GM23338 (cell line): Measurements from ENCODE around the gene SH3RF2. TPM values are rescaled to one million over a fixed set of nuclear protein-coding genes. Genes with fewer than 3 reads are reported as not detected.

Experiments
- ATAC-seq: fragments of 200-7000 bp; cut with Tn5 transposase; 3 replicates; pipeline ENCODE4 v1.9.1; 2020
- DNase-seq: peaks from one replicate; pipeline ENCODE4 v3.0.0-alpha.2; 2015; ENCODE audit warnings: low spot score
- H2AFZ ChIP-seq: fragments of 200-600 bp; sonication (generic); 2 replicates; pipeline ENCODE4 v1.8.0; 2016; ENCODE audit warnings: antibody characterized with exemption, mild to moderate bottlenecking, moderate library complexity
- H3F3A ChIP-seq: fragments of 200-600 bp; sonication (generic); replicated peaks from 2 replicates; pipeline ENCODE4 v1.8.0; 2017; ENCODE audit warnings: antibody characterized with exemption, mixed run types, low read depth
- H3K27ac ChIP-seq: fragments of 200-600 bp; sonication (generic); 2 replicates; pipeline ENCODE4 v1.6.1; 2016; ENCODE audit warnings: low read depth
- H3K27me3 ChIP-seq: fragments of 200-600 bp; sonication (generic); 2 replicates; pipeline ENCODE4 v1.8.0; 2016; ENCODE audit warnings: mild to moderate bottlenecking, mixed run types, moderate library complexity; ENCODE audit not compliant: insufficient read depth
- H3K36me3 ChIP-seq: fragments of 200-600 bp; sonication (generic); 2 replicates; pipeline ENCODE4 v1.8.0; 2016; ENCODE audit warnings: mild to moderate bottlenecking; ENCODE audit not compliant: insufficient read depth
- H3K4me1 ChIP-seq: fragments of 200-600 bp; sonication (generic); 2 replicates; pipeline ENCODE4 v1.8.0; 2016; ENCODE audit warnings: mild to moderate bottlenecking, moderate library complexity; ENCODE audit not compliant: insufficient read depth
- H3K4me2 ChIP-seq: fragments of 200-600 bp; sonication (generic); 2 replicates; pipeline ENCODE4 v1.7.1; 2017; ENCODE audit warnings: mixed run types
- H3K4me3 ChIP-seq: fragments of 200-600 bp; sonication (generic); 2 replicates; pipeline ENCODE4 v1.6.1; 2016; ENCODE audit warnings: mixed run types
- H3K79me2 ChIP-seq: fragments of 200-600 bp; sonication (generic); replicated peaks from 2 replicates; pipeline ENCODE4 v1.8.0; 2017; ENCODE audit warnings: mild to moderate bottlenecking; ENCODE audit not compliant: insufficient read depth
- H3K9me2 ChIP-seq: fragments of 200-600 bp; sonication (generic); 2 replicates; pipeline ENCODE4 v1.8.0; 2017; ENCODE audit not compliant: insufficient read depth
- H4K20me1 ChIP-seq: fragments of 200-600 bp; sonication (generic); replicated peaks from 2 replicates; pipeline ENCODE4 v1.8.0; 2017; ENCODE audit warnings: mild to moderate bottlenecking; ENCODE audit not compliant: insufficient read depth
- H3K27ac Mint-ChIP-seq: 2 replicates; pipeline ENCODE4 v1.8.0; 2020; ENCODE audit warnings: inconsistent platforms, mild to moderate bottlenecking, moderate library complexity, mixed read lengths
- H3K27me3 Mint-ChIP-seq: 3 replicates; pipeline ENCODE4 v1.8.0; 2022; ENCODE audit warnings: low read depth, mild to moderate bottlenecking, moderate library complexity, mixed read lengths, inconsistent platforms; ENCODE audit not compliant: insufficient read depth, poor library complexity
- H3K36me3 Mint-ChIP-seq: 3 replicates; pipeline ENCODE4 v1.8.0; 2021; ENCODE audit warnings: low read depth, mild to moderate bottlenecking, inconsistent platforms, moderate library complexity, mixed read lengths
- H3K4me1 Mint-ChIP-seq: 3 replicates; pipeline ENCODE4 v1.8.0; 2020; ENCODE audit warnings: mild to moderate bottlenecking, inconsistent platforms, mixed read lengths
- H3K4me3 Mint-ChIP-seq: 3 replicates; pipeline ENCODE4 v1.8.0; 2021; ENCODE audit warnings: moderate library complexity, mild to moderate bottlenecking, inconsistent platforms, mixed read lengths
- H3K9me3 Mint-ChIP-seq: 3 replicates; pipeline ENCODE4 v1.8.0; 2020; ENCODE audit warnings: moderate library complexity, mild to moderate bottlenecking, inconsistent platforms, mixed read lengths
- CREB1 ChIP-seq: fragments of 250-450 bp; sonication (Bioruptor Pico); IDR thresholded peaks from 2 replicates; pipeline ENCODE4 v1.5.0; 2020; ENCODE audit warnings: low read depth, mild to moderate bottlenecking, moderate library complexity
- CTCF ChIP-seq, 2 experiments: fragments of 200-600 bp in 1 of 2; sonication (generic) in 1 of 2; conservative IDR thresholded peaks; 2 replicates each; pipeline versions ENCODE4 v1.5.1 to v1.6.1; 2016 to 2017; ENCODE audit warnings: antibody characterized with exemption in 2 of 2, low read depth in 2 of 2, mild to moderate bottlenecking in 2 of 2, moderate library complexity in 1 of 2
- ETS1 ChIP-seq: IDR thresholded peaks from 2 replicates; pipeline ENCODE4 v1.6.1; 2016; ENCODE audit warnings: antibody characterized with exemption
- EZH2 ChIP-seq: fragments of 200-600 bp; sonication (generic); IDR thresholded peaks from one replicate; pipeline ENCODE4 v1.8.0; 2017; ENCODE audit warnings: antibody characterized with exemption, mild to moderate bottlenecking, low read depth; ENCODE audit not compliant: unreplicated experiment
- EZH2phosphoT487 ChIP-seq: fragments of 200-600 bp; sonication (generic); IDR thresholded peaks from one replicate; pipeline ENCODE4 v1.8.1; 2018; ENCODE audit warnings: antibody characterized with exemption; ENCODE audit not compliant: unreplicated experiment
- JUNB ChIP-seq: IDR thresholded peaks from one replicate; pipeline ENCODE4 v1.6.1; 2016; ENCODE audit warnings: antibody characterized with exemption; ENCODE audit not compliant: unreplicated experiment
- NANOG ChIP-seq: IDR thresholded peaks from 2 replicates; pipeline ENCODE4 v1.6.1; 2016; ENCODE audit warnings: antibody characterized with exemption, borderline replicate concordance
- POLR2AphosphoS5 ChIP-seq: IDR thresholded peaks from 2 replicates; pipeline ENCODE4 v1.6.1; 2016; ENCODE audit warnings: antibody characterized with exemption, low read depth
- REST ChIP-seq: IDR thresholded peaks from one replicate; pipeline ENCODE4 v1.6.1; 2018; ENCODE audit warnings: antibody characterized with exemption; ENCODE audit not compliant: unreplicated experiment
- STAT1 ChIP-seq: IDR thresholded peaks from one replicate; pipeline ENCODE4 v1.6.1; 2016; ENCODE audit warnings: antibody characterized with exemption; ENCODE audit not compliant: unreplicated experiment
- ZNF114 ChIP-seq: fragments of 250-450 bp; sonication (Bioruptor Pico); IDR thresholded peaks from 2 replicates; pipeline ENCODE4 v1.5.0; 2020; ENCODE audit warnings: mild to moderate bottlenecking, moderate library complexity
- ZNF331 ChIP-seq: fragments of 250-450 bp; sonication (Bioruptor Pico); IDR thresholded peaks from 2 replicates; pipeline ENCODE4 v1.5.0; 2020; ENCODE audit warnings: low read depth, mild to moderate bottlenecking, moderate library complexity
- ZNF462 ChIP-seq: fragments of 250-450 bp; sonication (Bioruptor Pico); IDR thresholded peaks from 2 replicates; pipeline ENCODE4 v1.5.0; 2020; ENCODE audit warnings: mild to moderate bottlenecking, moderate library complexity
- polyA plus RNA-seq: library from polyadenylated mRNA; unstranded; fragments of >200 nt; fragmentation: Nextera tagmentation; extraction: Ambion mirVana; gene quantifications from 2 replicates; pipeline ENCODE4 v1.2.1, GENCODE V29; 2016
- total RNA-seq: library from RNA; depleted of rRNA; stranded (reverse); fragments of >200 nt; shearing (Covaris generic); gene quantifications from 2 replicates; pipeline ENCODE4 v1.2.3, GENCODE V29; 2014

The SH3RF2 gene
- total and polyA plus RNA-seq, 2 experiments from 2014 or later = 1.7 to 2.4 TPM

GRCh38 chr5:146050086-146050485 lies 113.7 kb downstream of the SH3RF2 start:
- no peaks in the 10 kb centered on the region for H3K27me3 Mint-ChIP-seq
- no peak overlapping the region for H3K4me3 ChIP-seq
- H3K27ac ChIP-seq = no peak overlapping the region
- H3K36me3 ChIP-seq = no peaks in the 10 kb centered on the region
- TF ChIP-seq ZNF331 (CRISPR knock-in tag) (no peak), REST (no peak), STAT1 (no peak), ZNF114 (CRISPR knock-in tag) (no peak), ZNF462 (CRISPR knock-in tag) (no peak), EZH2 (no peak), NANOG (no peak), POLR2AphosphoS5 (no peak), JUNB (no peak), CREB1 (CRISPR knock-in tag) (no peak), ETS1 (no peak), CTCF (conservative IDR thresholded peaks at IDR 0.05; ENCODE audit: low read depth in 2 of 2) (no peak), EZH2phosphoT487 (no peak)
- no peak for DNase-seq
- no peaks in the 10 kb centered on the region for H3K9me2 ChIP-seq
- H3K27me3 ChIP-seq = no peaks in the 10 kb centered on the region
- no peaks in the 10 kb centered on the region for H3K9me3 Mint-ChIP-seq
- H3K36me3 Mint-ChIP-seq = no peaks in the 10 kb centered on the region
- H3K4me1 ChIP-seq = no peaks in the 10 kb centered on the region
- H3K27ac Mint-ChIP-seq = no peak overlapping the region
- no peaks in the 10 kb centered on the region for H3K79me2 ChIP-seq
- ATAC-seq = no peak
- peaks cover 6% of the 10 kb centered on the region; the same call in 2 of the 3 replicates for H3K4me1 Mint-ChIP-seq
- H4K20me1 ChIP-seq = no peaks in the 10 kb centered on the region
- 0 out of 2 replicates have a peak overlapping the region, but pooled peaks have one; percentile 60 for H2AFZ ChIP-seq
- H3F3A ChIP-seq = no peaks in the 10 kb centered on the region
- H3K4me3 Mint-ChIP-seq = no peak overlapping the region
- H3K4me2 ChIP-seq = no peak overlapping the region
